Raji (cell line): ENCODE measurements around the gene ATG9A.
A peak's percentile ranks its signal among the peaks of the same experiment; 100 is the strongest.

Experiments used
- POLR2A ChIP-seq: IDR thresholded peaks from 2 replicates; pipeline ENCODE4 v1.6.1; 2011; ENCODE audit warnings: low read depth, low read length, control low read depth; ENCODE audit not compliant: insufficient read depth

The ATG9A gene

GRCh38 chr2:219182331-219183150 lies 46.9 kb downstream of the ATG9A start:
- TF ChIP-seq POLR2A = no peak

DNA sequence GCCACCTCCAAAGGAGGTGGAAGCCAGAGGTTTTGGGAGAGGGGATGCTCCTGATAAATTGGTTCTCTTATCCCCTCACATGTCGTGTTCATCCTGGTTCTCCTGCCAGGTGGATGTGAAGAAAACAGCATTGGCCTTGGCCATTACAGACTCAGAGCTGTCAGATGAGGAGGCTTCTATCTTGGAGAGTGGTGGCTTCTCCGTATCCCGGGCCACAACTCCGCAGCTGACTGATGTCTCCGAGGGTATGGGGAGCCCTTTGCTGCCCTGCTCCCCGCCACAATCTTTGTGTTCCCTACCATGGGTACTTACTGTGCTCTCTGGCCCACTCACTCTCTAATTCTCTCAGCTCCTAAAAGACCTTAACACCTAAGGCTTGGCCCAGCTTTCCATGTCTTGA lies 47.9 kb downstream of the ATG9A start:
- no peak for TF ChIP-seq POLR2A

DNA sequence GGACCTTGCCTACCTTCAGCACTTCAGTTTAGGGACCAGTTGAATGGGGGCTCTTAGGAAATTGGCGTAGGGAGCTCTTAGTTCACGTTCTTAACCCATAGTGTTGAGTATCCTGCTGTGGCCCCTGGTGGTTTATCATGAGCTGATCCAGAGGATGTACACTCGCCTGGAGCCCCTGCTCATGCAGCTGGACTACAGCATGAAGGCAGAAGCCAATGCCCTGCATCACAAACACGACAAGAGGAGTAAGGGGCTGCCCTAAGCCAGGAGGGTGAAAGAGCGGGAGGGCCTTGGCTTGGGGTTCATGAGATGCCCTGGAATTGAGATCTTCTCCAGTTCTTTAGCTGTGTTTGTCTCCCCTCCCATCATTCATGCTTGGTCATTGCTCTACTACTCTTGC lies 48.5 kb downstream of the ATG9A start:
- no peak for TF ChIP-seq POLR2A

DNA sequence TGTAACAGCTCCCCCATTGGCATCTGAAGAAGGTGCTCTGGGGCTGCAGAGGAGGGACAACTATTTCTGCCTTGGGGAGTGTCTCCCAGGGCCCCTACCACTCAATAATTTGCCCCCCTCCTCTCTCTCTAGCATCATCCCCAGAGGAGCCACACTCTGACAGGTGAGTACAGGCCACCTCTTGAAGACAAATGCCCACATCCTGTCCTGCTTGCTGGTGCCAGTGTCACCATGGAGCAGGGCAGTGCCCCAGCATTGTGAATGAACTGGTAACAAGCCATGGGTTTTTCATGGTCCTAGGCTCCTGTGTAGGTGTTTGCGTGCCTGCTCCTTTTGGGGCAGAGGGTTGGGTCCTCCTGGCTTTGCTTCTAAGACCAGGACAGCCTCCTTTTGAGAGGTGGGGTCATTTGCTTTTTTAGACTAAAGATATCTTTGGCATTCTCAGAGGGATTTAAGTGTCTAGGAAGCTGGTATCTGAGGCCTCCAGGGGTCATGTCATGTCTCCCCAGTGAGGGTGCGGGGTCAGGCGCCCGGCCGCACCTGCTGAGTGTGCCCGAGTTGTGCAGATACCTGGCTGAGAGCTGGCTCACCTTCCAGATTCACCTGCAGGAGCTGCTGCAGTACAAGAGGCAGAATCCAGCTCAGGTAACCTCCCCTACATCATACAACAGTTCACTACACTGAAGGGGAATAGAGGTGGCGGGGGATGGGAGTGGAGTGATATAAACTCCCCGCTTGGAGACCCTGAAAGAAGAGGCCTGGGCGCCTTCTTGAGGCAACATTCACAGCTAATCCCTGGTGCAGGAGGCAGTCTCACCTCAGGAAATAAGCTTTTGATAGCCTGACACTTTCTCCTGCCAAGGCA lies 49.6 kb downstream of the ATG9A start:
- no peak for TF ChIP-seq POLR2A

DNA sequence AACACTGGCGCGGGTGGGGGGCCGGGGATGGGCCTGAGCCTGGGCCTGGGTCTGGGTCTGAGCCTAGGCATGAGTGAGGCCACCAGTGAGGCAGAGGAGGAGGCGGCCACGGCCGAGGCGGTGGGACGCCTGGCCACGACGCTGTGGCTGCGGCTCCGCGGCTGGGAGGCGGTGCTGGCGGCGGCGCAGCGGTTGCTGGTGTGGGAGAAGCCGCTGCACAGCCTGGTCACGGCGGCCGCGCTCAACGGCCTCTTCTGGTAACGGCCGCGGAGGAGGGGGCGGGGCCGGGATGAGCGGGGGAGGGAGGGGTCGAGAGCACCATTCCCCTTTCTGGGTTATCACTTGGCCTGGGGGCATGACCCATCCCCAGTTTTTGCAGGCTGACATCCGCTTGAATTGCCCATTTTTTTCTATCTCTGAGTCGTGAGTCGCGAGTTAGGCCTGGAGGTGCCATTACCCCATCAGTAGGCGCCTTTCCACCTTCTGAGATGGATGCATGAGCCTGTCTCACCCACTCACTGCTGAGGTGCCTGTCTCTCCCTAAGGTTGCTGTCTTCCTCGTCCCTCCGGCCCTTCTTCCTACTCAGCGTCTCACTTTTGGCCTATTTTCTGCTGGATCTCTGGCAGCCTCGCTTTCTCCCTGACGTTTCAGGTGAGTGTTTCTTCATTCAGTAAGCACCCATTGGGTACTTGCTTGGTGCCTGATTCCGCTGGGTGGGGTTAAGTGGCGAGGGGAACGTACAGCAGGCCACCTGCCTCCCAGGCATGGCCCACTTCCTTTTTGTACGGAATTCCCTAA lies 50.9 kb downstream of the ATG9A start:
- TF ChIP-seq POLR2A = 0 out of 2 replicates have a peak, but pooled peaks have one; percentile 9

DNA sequence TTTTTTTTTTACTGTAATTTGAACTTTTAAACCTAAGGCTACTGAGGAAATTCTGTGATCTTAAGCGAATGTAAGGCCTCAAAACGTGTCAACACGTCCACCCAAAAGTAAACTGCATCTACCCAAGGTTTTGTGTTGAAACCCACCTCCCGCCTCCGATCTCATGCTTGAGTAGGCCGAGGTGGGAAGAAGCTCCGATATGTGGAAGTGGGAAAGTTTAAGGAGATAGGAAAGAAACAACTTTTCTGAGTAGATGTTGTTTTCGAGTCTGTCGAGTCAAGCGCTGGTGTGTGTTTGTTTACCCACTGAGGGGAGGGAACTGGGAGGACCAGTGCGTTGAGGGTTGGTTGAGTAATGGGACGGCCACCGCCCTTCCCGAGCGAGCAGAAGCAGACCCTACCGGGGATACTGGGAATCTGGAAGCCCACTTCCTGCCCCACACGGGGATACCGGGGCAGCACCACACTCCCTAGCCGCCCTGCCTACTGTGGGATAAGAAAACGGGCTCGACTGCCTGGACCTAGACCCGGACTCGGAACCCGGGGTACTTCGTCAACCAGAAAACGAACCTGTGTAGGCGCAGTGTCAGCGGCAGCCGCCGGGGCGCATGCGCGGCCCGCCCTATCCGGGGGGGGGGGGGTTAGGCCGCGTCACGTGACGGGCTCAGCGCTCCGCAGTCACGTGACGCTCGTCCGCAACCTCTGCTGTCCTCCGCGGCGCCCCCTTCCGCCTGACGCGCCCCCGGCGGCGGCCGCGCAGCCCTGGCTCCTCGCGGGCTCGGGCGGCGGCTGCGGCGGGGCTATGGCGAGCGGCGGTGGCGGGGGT lies 51.7 kb downstream of the ATG9A start, which contains the start of gene RETREG2:
Gene RETREG2, plus strand, starts transcription at position 724 of the 825 bp plus-strand sequence. Its CDS starts 78 bp downstream, at position 802.
- TF ChIP-seq POLR2A = peak; percentile 90

DNA sequence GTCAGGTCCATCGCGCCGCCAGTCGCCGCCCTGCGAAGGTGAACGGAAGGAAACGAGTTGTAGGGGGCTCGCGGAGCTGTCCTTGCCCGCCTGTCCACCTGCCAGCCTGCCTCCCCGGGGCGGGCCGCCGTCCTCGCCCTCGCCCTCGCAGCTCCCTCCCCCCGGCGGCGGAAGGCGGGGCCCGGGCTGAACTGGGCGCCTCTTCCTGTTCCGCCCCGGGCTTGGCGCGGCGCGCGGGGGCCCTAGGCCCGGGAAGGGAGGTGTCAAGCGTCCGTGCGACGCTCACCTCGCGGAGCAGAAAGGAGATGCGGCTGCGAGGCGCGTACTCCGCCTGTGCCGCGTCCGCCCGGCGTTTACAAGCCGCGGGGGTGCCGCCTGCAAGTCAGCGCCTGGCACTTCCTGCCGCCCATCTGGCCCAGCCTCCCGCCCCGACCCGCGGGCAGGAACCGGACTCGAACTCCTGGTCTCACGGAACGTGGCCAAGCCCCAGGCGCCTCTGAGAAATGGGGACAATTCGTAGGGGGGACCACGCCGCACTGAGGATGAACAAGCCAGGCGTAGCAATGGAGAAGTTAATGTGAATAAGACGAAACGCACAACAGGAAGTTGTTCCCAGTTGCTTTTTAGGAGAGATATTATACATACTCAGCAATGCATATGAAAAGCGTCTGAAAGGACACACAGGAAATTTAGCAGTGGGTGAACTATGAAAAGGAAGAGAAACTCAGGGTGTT lies 52.5 kb downstream of the ATG9A start, which contains the start of gene CNPPD1:
Gene CNPPD1, minus strand, starts transcription at position 108 of the 734 bp plus-strand sequence. Its CDS starts 97 bp downstream, at position 11.
- TF ChIP-seq POLR2A = peak; percentile 94

- TF ChIP-seq POLR2A = no peak
Observed at GRCh38 chr2:219175928-219176817, 53.3 kb downstream of the ATG9A start.

- TF ChIP-seq POLR2A = no peak
Observed at GRCh38 chr2:219175486-219175885, 54.0 kb downstream of the ATG9A start.

- no peak for TF ChIP-seq POLR2A
Observed at GRCh38 chr2:219174801-219175200, 54.6 kb downstream of the ATG9A start.

DNA sequence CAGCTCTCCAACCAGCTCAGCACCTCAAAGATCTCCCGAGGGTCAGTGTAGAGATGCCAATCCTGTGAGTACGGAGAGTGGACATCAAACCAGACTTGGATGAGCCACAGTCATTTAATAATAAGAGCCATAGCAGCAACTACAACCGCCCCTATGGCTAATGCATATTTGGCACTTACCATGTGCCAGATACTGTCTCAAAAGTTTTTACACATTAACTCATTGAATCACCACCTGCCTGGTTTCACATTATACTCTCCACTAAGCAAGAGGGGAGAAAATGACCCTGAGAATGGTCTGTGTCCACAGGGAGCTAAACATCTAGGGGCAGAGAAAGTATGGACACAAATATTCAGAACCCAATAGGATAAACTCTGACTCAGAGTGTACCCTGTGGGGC lies 55.3 kb downstream of the ATG9A start:
- no peak for TF ChIP-seq POLR2A

DNA sequence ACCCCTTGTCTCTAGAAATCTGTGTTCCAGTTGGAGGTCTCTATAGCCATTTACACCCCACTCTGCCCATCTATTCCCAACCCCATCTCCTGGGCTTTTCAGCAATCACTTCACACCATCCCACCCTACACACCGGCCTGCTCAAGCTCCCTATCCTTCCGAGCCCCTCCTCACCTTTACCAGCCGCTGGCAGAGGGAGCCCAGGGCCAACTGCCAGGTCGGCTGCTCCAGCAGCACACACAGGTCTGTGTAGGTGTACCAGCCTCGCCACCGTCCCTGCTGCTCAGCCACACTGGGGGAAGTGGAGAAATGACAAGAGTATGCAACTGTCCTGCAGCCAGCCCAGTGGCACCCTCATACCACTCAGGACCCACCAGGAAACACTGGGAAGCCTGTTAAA lies 56.3 kb downstream of the ATG9A start:
- no peak for TF ChIP-seq POLR2A
